Measurements from ENCODE around the gene BICDL1.
"Not testable (repeated sequence)": the region's sequence is repeated elsewhere in the genome, so short reads cannot be mapped to it uniquely, and the experiment has no call there.

BICDL1 gene

DNA sequence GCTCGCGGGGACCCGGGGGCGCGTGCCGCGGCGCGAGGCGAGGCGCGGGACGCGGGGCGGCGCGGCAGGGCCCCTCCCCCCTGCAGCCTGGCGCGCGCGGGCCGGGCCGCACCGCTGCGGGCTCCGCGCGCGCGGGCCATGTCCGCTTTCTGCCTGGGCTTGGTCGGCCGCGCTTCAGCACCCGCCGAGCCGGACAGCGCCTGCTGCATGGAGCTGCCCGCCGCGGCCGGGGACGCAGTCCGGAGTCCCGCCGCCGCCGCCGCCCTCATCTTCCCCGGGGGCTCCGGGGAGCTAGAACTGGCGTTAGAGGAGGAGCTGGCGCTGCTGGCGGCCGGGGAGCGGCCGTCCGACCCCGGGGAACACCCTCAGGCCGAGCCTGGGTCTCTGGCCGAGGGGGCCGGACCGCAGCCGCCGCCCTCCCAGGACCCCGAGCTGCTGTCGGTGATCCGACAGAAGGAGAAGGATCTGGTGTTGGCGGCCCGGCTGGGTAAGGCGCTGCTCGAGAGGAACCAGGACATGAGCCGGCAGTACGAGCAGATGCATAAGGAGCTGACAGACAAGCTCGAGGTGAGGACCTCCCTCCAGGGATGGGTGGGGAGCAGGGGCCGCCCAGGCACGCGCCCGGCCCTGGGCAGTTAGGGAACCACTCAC is 820 bp downstream of the BICDL1 start:
- H3K4me3 ChIP-seq (ENCODE audit: low read length), result peak overlapping the region; percentile 67
- TF ChIP-seq ZNF274 (IDR thresholded peaks at IDR 0.05; ENCODE audit: low read depth, low read length), result no peak

DNA sequence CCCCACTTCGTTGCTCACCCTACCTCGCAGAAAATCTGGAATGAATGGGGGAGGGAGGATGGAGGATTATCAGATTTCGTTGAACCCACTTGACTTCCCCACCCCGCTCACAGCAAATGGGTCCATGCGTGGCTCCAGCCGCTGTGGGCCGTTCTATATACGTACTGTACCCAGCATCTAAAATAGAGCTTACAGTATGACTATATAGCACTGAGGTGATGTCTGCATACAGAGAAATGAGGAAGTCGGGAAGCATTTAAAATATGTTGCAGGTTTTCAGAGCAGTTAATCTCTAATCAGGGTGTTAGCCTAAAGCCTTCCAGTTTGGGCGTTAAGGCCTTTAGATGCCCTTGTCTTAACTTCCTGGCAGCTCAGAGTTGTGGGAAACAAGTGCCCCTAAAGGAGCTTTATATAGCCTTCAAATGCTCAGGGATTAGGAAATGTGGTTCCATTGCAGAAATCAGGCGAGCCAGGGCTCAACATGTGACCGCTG is 1.4 kb downstream of the BICDL1 start:
- H3K4me3 ChIP-seq (ENCODE audit: low read length), result peak overlapping the region; percentile 67

DNA sequence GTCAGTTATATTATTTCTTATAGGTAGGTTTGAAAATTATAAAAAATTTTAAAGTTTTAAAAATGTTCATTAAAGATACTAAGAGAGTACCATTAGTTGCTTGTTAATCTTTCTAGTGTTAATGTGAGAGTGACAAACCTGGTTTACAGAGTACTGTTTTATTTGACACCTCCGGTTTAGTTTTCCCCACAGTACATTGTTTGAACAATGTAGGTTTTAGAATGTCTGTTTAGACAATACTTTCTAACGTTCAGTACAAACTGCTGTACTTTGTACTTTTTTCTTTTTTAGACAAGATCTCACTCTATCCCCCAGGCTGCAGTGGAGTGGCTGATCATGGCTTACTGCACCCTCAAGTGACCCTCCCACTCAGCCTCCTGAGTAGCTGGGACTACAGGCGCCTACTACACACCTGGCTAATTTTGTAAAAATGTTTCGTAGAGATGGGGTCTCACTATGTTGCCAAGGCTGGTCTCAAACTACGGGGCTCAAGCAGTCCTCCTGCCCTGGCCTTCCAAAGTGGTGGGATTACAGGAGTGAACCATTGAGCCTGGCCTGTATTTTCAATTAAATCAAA is 3.2 kb downstream of the BICDL1 start:
- H3K4me3 ChIP-seq (ENCODE audit: low read length), result no peak overlapping the region
- TF ChIP-seq ZNF274 (IDR thresholded peaks at IDR 0.05; ENCODE audit: low read depth, low read length), result no peak

More for the DNA sequence above, 1.4 kb downstream of the BICDL1 start:
- no peak for TF ChIP-seq ZNF274 (IDR thresholded peaks at IDR 0.05; ENCODE audit: low read depth, low read length)

DNA sequence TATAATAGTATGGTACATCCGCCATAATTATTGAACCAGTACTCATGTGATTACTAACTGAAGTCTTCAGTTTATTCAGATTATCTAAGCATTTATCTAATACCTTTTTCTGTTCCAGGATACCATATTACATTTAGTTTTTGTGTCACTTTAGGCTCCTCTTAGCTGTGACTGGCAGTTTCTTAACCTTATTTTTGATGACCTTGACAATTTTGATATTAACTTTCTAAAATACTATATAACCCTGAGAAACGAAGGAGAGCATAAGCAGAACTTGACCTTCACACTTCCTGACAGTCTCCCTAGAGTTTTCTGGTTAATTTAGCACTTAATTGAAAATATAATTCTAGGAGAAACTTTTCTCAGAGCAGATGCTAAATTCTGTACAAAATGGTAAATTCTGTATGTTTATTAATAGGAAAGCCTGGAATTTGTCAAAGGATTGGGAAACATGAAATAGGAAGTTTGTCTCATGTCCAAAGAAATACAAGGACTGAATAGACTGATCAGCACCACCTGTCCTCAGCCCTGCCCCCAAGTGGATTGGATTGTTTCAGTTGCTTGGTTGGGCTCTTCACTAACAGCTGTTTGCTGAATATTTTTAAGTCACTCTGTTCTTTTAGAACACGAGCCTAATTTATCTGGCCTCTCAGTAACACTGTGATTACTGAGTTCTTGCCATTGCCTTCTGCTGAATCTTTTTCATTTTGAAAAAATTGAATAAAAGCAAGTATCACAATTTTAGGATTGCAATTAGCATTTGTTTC is 6.0 kb downstream of the BICDL1 start:
- H3K4me3 ChIP-seq (ENCODE audit: low read length), result no peak overlapping the region
- no peak for TF ChIP-seq ZNF274 (IDR thresholded peaks at IDR 0.05; ENCODE audit: low read depth, low read length)

DNA sequence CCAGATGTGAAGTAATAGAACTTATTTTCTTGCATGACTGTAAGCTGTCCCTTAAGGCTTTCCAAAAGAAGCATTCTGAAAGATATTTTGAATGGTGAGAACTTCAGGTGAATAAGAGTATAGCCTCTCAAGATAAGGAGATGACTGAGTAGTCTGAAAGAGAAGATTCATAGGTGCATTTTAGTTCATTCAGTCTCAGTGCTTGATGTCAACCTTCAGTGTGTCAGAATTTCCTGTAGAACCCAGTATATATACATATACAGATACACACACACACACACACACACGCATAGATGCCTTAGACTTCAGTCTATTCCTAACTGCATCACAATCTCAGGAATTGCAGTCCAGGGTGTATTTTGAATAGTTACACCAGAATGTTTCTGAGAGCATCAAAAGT is 7.4 kb downstream of the BICDL1 start:
- no peak for TF ChIP-seq ZNF274 (IDR thresholded peaks at IDR 0.05; ENCODE audit: low read depth, low read length)
- H3K4me3 ChIP-seq (ENCODE audit: low read length), result no peak overlapping the region

DNA sequence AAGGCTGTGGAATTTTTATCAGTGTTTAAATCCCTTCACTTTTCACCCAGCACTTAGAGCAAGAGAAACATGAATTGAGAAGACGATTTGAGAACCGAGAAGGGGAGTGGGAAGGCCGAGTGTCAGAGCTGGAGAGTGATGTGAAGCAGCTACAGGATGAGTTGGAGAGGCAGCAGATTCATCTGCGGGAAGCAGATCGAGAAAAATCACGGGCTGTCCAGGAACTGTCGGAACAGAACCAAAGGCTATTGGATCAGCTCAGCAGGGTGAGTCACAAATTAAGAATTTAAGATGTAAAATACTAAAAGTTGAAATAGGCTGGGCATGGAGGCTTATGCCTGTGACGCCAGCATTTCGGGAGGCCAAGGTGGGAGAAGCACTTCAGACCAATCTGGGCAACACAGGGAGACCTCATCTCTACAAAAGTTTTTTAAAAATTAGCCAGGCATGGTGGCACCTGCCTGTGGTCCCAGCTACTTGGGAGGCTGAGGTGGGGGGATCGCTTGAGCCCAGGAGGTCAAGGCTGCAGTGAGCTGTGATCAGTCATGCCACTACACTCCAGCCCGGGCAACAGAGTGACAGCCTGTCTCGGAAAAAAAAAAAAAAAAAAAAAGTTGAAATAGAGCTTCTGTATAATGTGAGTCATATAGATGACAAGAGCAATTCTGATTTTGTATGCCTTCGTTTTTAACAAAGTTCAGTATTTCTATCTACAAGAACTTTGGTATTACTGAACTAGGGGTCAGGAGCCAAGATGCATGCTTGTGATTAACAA is 9.6 kb downstream of the BICDL1 start:
- TF ChIP-seq ZNF274 (IDR thresholded peaks at IDR 0.05; ENCODE audit: low read depth, low read length), result no peak
- no peak overlapping the region for H3K4me3 ChIP-seq (ENCODE audit: low read length)

DNA sequence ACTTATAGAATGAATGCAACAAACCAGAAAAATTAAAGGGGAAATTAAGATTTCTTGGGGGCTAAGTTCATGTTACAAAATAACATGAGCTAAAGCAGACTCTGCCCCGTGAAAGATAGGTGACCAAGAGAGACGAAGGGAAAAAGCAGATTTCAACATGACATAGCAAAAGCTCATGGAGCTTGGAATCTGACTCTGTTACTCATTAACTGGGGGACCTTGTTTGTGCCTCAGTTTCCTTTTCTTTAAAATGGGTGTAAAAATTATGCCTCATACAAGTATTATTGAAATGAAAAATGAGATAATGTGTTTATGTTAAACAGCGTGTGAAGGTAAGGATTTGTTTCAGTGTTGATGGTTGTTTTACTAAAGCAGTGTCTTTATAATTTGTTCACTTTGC is 11.5 kb downstream of the BICDL1 start:
- H3K4me3 ChIP-seq (ENCODE audit: low read length), result no peak overlapping the region
- no peak for TF ChIP-seq ZNF274 (IDR thresholded peaks at IDR 0.05; ENCODE audit: low read depth, low read length)

DNA sequence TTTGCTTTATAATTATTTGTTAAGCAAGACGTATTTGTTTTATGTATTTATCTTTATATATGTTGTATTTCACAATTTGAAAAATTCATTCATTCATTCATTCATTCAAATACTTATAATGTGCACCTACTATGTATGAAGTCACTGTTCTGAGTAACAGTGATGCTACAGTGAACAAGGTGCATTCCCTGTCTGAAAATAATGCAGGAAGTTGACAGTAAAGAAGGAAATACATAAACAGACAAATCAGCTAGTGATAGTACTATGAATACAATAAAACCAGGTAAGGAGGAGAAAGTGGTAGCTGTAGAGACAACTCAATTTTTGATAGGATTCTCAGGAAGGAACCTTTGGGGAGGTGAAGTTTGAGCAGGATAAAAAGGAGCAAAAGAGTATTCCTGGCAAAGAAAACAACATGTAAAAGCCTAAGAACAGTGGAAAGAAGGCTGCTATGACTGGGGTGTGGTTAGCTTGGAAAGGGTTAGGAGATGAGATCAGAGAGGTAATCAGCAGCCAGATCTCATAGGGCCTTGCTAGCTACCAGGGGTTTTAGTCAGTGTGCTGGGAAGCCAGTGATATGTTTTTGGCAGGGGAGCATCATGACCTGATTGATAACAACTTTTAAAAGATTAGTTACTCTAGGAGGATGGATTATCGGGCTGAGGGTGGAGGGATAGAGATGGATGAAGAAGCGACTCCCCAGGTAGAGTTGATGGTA is 17.4 kb downstream of the BICDL1 start:
- TF ChIP-seq ZNF274 (IDR thresholded peaks at IDR 0.05; ENCODE audit: low read depth, low read length), result no peak
- H3K4me3 ChIP-seq (ENCODE audit: low read length), result no peak overlapping the region

DNA sequence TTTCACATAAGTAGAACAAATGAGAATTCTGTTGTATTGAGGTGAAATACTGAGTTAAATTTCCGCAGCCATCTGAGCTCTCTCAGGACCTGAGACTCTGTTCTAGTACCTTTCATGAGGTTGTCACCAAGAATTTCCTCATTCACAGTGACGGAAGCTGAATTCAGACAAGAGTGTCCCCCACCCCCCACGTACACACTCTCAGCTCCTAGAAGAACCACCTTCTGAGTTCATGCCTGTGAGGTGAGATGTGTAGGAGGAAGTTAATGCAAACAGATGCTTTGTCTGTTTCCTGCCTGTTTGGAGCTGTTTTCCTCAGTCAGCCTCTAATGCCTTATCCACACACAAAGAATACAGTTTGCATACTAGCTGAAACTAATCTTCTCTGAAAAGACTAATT is 18.2 kb downstream of the BICDL1 start:
- TF ChIP-seq ZNF274 (IDR thresholded peaks at IDR 0.05; ENCODE audit: low read depth, low read length), result no peak

DNA sequence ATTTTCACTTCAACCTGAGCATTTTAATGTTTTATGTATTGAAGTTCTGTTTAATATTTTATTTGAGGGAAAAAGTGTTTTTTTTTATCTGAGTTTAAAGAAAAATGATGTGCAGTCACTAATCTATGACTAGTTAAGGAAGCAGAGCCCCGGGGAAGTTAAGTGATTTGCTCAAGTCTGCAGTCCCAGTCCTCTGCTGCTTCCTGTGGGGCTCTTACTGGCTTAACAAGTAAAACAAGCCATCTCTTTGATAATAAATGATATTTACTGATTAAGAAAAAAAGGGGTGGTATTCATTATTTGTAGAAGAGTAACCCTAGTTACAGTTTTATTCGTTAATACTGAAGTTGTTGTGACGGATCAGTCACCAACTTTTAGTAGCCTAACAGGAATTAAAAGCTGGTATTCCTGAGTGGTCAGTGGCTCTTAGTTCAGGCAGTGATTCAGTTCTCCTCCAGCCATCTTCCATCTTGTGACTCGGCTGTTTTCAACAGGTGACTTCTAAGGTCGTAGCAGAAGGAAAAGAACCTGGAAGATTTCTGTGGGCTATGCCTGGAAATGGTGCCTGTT is 21.7 kb downstream of the BICDL1 start:
- TF ChIP-seq ZNF274 (IDR thresholded peaks at IDR 0.05; ENCODE audit: low read depth, low read length), result no peak
- H3K4me3 ChIP-seq (ENCODE audit: low read length), result no peak overlapping the region

More for the DNA sequence above, 18.2 kb downstream of the BICDL1 start:
- no peak overlapping the region for H3K4me3 ChIP-seq (ENCODE audit: low read length)

DNA sequence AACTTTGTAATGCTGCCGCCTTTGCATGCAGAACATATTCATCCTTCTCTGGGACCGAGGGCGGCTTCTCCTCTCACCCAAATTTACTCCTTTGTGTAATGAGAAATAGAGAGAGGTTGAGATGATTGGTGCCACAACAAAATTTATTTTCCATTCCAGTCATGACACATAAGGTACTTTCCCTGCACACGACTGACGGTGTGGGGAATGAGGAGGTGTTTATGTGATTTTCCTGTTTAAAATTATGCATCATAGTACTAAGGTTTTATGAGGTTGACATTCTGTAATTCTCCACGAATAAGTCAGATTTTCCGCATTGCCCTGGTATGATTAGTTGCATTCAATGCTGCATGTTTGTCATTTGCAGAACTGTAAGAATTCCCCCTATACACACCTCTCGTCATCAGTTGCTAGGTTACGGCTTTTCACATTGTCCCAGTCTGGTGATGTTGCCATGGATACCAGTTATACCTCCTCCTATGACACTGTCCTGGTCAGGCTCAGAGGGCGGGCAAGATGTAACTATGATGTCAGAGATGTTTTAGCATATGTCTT is 23.1 kb downstream of the BICDL1 start:
- no peak for TF ChIP-seq ZNF274 (IDR thresholded peaks at IDR 0.05; ENCODE audit: low read depth, low read length)
- H3K4me3 ChIP-seq (ENCODE audit: low read length), result no peak overlapping the region

DNA sequence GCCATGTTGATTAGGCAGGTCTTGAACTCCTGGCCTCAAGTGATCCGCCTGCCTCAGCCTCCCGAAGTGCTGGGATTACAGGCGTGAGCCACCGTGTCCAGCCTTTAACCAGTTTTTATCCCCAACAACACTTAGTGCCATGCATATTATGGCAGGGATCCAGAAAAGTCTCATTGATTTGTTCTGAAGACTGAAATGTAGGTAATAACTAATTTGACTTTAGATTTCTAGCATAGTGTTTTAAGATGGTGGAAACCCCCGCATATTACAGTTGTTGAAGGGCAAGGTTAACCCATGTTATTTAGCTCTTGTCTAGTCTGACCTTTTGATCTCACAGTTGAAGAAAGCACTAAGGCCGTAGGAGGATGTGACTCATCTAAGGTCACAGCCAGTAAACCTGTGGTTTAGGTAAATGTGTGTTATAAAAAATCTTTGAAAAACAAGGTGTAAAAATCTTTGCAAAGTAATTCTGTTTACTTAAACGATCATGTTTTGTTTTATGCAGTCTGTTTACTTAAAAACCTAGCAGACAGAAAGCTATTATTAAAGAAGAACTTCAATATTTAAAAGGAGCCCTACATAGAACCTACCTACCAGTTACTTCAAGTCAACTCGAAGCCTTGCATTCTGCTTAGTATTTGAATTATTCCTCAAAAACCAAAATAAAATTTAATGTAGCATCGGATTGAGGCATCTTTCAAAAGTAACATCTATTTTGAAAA is 24.8 kb downstream of the BICDL1 start:
- TF ChIP-seq ZNF274 (IDR thresholded peaks at IDR 0.05; ENCODE audit: low read depth, low read length), result no peak
- no peak overlapping the region for H3K4me3 ChIP-seq (ENCODE audit: low read length)

DNA sequence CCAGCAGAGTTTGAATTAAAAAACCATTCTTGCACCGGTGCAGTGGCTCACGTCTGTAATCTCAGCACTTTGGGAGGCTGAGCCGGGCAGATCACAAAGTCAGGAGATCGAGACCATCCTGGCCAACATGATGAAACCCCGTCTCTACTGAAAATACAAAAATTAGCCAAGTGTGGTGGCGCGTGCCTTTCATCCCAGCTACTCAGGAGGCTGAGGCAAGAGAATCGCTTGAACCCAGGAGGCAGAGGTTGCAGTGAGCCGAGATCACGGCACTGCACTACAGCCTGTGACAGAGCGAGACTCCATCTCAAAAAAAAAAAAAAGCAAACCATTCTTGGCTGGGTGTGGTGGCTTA is 25.3 kb downstream of the BICDL1 start:
- not testable (repeated sequence) for H3K4me3 ChIP-seq (ENCODE audit: low read length)
